ENCODE data around the gene SHROOM3. TPM values are rescaled to one million over a fixed set of nuclear protein-coding genes. Genes with fewer than 3 reads are reported as not detected.

SHROOM3 gene
- total and polyA plus RNA-seq, 8 donors, result 13.5 to 96.9 (median 16.9) TPM

DNA sequence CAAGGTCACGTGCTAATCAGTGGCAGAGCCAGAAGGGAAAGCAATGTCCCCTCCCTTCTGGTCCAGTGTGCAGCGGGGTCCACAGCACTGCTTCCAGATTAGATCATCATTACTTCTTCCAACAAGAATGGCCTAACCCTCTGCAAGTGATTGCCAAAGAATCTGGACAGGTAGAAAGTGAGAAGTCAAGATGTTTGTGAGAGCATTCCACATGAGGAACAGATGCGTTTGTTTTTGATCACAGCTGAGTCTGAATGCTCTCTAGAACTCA lies 147.7 kb downstream of the SHROOM3 start:
- Histone ChIP-seq H3K9me3 (no peaks in the 10 kb centered on the region), H3K27me3 (peaks cover 0 to 30% of the 10 kb centered on the region in 2 donors), H3K4me1 (peaks cover 0 to 13% of the 10 kb centered on the region in 2 donors), H3K4me3 (no peak overlapping the region), H3K36me3 (no peaks in the 10 kb centered on the region), H3K27ac (no peak overlapping the region)
- TF ChIP-seq, protein P1, sequence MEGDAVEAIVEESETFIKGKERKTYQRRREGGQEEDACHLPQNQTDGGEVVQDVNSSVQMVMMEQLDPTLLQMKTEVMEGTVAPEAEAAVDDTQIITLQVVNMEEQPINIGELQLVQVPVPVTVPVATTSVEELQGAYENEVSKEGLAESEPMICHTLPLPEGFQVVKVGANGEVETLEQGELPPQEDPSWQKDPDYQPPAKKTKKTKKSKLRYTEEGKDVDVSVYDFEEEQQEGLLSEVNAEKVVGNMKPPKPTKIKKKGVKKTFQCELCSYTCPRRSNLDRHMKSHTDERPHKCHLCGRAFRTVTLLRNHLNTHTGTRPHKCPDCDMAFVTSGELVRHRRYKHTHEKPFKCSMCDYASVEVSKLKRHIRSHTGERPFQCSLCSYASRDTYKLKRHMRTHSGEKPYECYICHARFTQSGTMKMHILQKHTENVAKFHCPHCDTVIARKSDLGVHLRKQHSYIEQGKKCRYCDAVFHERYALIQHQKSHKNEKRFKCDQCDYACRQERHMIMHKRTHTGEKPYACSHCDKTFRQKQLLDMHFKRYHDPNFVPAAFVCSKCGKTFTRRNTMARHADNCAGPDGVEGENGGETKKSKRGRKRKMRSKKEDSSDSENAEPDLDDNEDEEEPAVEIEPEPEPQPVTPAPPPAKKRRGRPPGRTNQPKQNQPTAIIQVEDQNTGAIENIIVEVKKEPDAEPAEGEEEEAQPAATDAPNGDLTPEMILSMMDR (IDR thresholded peaks at IDR 0.05), result no peak
- DNase-seq, result no peak
- ATAC-seq, result no peak
- intact Hi-C loops (cut with DNase I), result no loop called here

DNA sequence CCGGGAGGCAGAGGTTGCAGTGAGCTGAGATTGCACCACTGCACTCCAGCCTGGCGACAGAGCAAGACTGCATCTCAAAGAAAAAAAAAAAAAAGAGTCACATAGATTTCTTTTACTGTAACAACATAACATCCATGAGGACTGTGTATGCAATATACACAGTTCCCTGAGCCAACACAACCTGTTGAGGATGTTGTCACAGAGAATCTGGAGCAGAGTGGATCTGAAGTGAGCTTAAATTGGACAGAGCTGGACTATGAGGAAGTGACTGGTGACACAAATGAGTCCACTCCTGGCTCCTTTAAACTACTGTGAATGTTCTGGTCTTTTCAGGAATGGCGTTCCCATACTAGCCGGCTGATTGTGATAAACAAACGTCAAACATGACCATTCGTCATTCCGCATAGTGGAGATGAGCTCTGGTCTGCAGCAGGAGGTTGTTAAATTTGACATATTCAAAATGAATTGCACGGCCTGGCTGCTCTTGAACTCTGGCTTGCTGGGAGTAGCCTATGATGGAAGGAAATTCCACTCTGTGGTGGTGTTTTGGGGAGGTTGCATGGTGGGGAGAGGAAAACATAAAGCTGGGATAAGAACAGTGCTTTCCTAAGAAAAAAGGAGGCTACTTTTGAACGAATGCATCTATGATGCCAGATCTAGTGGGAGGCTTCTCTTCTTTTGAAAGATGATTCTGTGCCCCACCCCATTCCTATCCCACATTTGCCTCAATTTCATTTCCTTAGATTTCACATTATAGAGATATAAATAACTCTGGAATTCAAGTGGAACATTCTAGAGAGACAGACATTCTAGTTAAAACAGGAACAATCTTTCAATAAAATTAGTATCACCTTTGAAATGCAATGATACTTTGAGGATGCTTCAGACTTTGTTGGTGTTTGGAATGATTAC lies 149.5 kb downstream of the SHROOM3 start:
- TF ChIP-seq, protein P1 (IDR thresholded peaks at IDR 0.05), result no peak
- intact Hi-C loops (cut with DNase I), result no loop called here
- H3K9me3 ChIP-seq, result no peaks in the 10 kb centered on the region
- no peak overlapping the region for H3K4me3 ChIP-seq
- no peak for DNase-seq
- peaks cover 0 to 36% of the 10 kb centered on the region in 2 donors for H3K27me3 ChIP-seq
- peaks cover 0 to 13% of the 10 kb centered on the region in 2 donors for H3K4me1 ChIP-seq
- peak; percentile 50 for ATAC-seq
- H3K36me3 ChIP-seq, result no peaks in the 10 kb centered on the region
- H3K27ac ChIP-seq, result peak overlapping the region; percentile 33 to 46

DNA sequence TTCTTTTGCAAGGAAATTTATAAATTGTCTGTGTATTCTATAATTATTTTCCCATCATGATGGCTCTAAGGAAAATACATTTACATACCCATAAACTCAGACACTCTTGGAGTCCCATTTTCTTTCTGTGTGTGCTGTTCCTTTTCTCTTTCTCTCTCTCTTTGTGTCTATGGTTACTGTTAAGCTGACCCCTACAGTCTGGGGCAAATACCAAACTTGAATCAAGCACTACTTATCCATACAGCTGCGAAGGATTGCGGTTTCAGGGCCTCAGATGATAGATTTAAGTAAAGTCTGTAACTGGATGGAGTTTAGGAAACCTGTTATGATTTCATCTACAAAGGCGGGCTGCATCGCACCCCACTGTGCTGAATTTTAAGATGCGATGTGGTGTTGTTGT lies 150.2 kb downstream of the SHROOM3 start:
- ATAC-seq, result peak; percentile 25
- Histone ChIP-seq H3K36me3 (no peaks in the 10 kb centered on the region), H3K27me3 (peaks cover 0 to 39% of the 10 kb centered on the region in 2 donors), H3K9me3 (no peaks in the 10 kb centered on the region), H3K4me3 (no peak overlapping the region), H3K4me1 (peaks cover 3 to 13% of the 10 kb centered on the region in 2 donors), H3K27ac (peak overlapping the region; percentile 33 to 79)
- TF ChIP-seq, protein P1 (IDR thresholded peaks at IDR 0.05), result no peak
- DNase-seq, result no peak
- intact Hi-C loops (cut with DNase I), result no loop called here

DNA sequence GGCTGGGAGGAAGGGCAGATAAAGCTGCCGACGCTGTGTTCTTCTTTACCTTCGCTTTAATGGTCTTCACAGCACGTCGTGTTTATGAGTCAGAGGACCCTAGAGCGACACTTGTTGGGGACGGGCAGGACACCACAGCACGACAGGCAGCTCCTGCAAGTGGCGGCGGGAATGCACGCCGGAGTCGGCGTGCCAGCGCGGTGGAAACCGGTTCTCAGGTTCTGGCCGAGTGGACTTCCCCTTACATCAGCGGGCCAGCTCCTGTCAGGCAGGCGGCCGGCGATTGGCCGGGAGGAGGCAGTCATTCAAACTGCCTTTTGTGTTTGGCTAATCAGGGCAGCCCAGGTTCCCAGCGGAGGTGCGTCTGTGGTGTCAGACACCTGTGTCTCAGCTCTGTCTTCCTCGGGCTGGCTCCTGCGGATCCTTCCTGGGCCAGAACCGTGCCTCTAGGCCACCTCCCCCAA lies 150.9 kb downstream of the SHROOM3 start:
- TF ChIP-seq, protein P1 (IDR thresholded peaks at IDR 0.05), result no peak
- peak in 3 of 4 donors; percentile 86 to 93 (median 88) for DNase-seq
- Histone ChIP-seq H3K9me3 (no peaks in the 10 kb centered on the region), H3K27ac (peak overlapping the region; percentile 33 to 79), H3K4me3 (peak overlapping the region; percentile 26 to 34), H3K27me3 (peaks cover 0 to 40% of the 10 kb centered on the region in 2 donors), H3K36me3 (no peaks in the 10 kb centered on the region), H3K4me1 (peaks cover 3 to 13% of the 10 kb centered on the region in 2 donors)
- intact Hi-C loops (cut with DNase I), result no loop called here
- ATAC-seq, result peak; percentile 81

DNA sequence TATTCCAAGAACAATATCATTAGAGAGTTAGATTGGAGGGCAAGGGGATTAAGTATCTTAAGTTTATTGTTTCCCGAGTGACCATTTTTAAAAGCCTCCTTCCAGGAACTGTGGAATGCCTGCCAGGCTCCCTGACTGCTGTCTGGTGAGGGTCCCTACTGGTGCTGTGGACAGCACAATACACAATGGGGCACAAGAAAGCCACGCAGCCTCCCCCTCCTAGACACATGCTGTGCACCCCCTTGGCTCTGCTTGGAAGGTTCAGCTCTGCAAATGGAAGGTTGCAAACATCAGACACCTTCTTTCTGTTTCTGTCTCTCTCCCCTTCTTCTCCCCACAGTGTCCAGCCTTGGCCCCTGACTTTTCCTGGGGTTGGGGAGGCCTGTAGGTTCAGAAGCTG lies 153.2 kb downstream of the SHROOM3 start:
- Histone ChIP-seq H3K9me3 (no peaks in the 10 kb centered on the region), H3K36me3 (no peaks in the 10 kb centered on the region), H3K4me3 (peak overlapping the region; percentile 4 to 34), H3K27ac (peak overlapping the region; percentile 43 to 79), H3K4me1 (peaks cover 3 to 13% of the 10 kb centered on the region in 2 donors), H3K27me3 (peaks cover 0 to 40% of the 10 kb centered on the region in 2 donors)
- intact Hi-C loops (cut with DNase I), result no loop called here
- ATAC-seq (no peak), DNase-seq (no peak)
- TF ChIP-seq, protein P1 (IDR thresholded peaks at IDR 0.05), result no peak

Data from left lung (tissue), 10 donors.